Measurements from ENCODE around the gene HCAR2.
"Not testable (repeated sequence)": the region's sequence is repeated elsewhere in the genome, so short reads cannot be mapped to it uniquely, and the experiment has no call there.

Gene HCAR2

GRCh38 chr12:122702890-122703611 lies at the start of gene HCAR2:
Gene HCAR2, minus strand, starts transcription at chr12:122703357. Its CDS starts 74 bp downstream, at chr12:122703283.
- DNase-seq (ENCODE audit: low read depth): not testable (repeated sequence)

- peak; percentile 98 for DNase-seq (ENCODE audit: low read depth)
Measured at GRCh38 chr12:122752464-122753318, 49.5 kb upstream of the HCAR2 start, which contains the start of gene DENR. Gene DENR, plus strand, starts transcription at chr12:122752824. Its CDS starts 878 bp downstream, at chr12:122753702.

- DNase-seq (ENCODE audit: low read depth): not testable (repeated sequence)
Measured at GRCh38 chr12:122750781-122751515, 47.8 kb upstream of the HCAR2 start.

GRCh38 chr12:122749569-122750332 lies 46.6 kb upstream of the HCAR2 start:
- DNase-seq (ENCODE audit: low read depth): no peak

- no peak for DNase-seq (ENCODE audit: low read depth)
Measured at GRCh38 chr12:122747224-122748135, 44.3 kb upstream of the HCAR2 start.

GRCh38 chr12:122743895-122744525 lies 40.9 kb upstream of the HCAR2 start:
- no peak for DNase-seq (ENCODE audit: low read depth)

GRCh38 chr12:122740351-122740750 lies 37.2 kb upstream of the HCAR2 start:
- DNase-seq (ENCODE audit: low read depth): no peak

- no peak for DNase-seq (ENCODE audit: low read depth)
Measured at GRCh38 chr12:122738571-122738970, 35.4 kb upstream of the HCAR2 start.

- DNase-seq (ENCODE audit: low read depth): no peak
Measured at GRCh38 chr12:122732611-122733010, 29.5 kb upstream of the HCAR2 start.

- DNase-seq (ENCODE audit: low read depth): no peak
Measured at GRCh38 chr12:122732170-122732569, 29.0 kb upstream of the HCAR2 start.

- DNase-seq (ENCODE audit: low read depth): no peak
Measured at GRCh38 chr12:122730215-122731014, 27.3 kb upstream of the HCAR2 start, which contains the start of gene HCAR1. Gene HCAR1, minus strand, starts transcription at chr12:122730844. Its CDS starts 505 bp downstream, at chr12:122730339.

- DNase-seq (ENCODE audit: low read depth): no peak
Measured at GRCh38 chr12:122729583-122730214, 26.5 kb upstream of the HCAR2 start.

GRCh38 chr12:122726080-122726558 lies 23.0 kb upstream of the HCAR2 start:
- DNase-seq (ENCODE audit: low read depth): no peak

- DNase-seq (ENCODE audit: low read depth): no peak
Measured at GRCh38 chr12:122725452-122726079, 22.4 kb upstream of the HCAR2 start.

- DNase-seq (ENCODE audit: low read depth): no peak
Measured at GRCh38 chr12:122724641-122725243, 21.6 kb upstream of the HCAR2 start.

- no peak for DNase-seq (ENCODE audit: low read depth)
Measured at GRCh38 chr12:122722387-122722786, 19.2 kb upstream of the HCAR2 start.

GRCh38 chr12:122721057-122721545 lies 17.9 kb upstream of the HCAR2 start:
- no peak for DNase-seq (ENCODE audit: low read depth)

Measured in activated T-cell treated with anti-CD3 and anti-CD28 coated beads for 1 hour (primary cell).